HCT116 (cell line): ENCODE data around the gene TSPAN3.

Source experiments
- CEBPB ChIP-seq: IDR thresholded peaks from 2 replicates; pipeline ENCODE4 v1.6.1; 2012; ENCODE audit warnings: low read depth
- ELF1 ChIP-seq: IDR thresholded peaks from 2 replicates; pipeline ENCODE4 v1.6.1; 2012; ENCODE audit warnings: low read depth, borderline replicate concordance
- EZH2phosphoT487 ChIP-seq: fragments of 200-600 bp; IDR thresholded peaks from 2 replicates; pipeline ENCODE4 v1.6.1; 2018; ENCODE audit warnings: antibody characterized with exemption, borderline replicate concordance
- POLR2A ChIP-seq: IDR thresholded peaks from 2 replicates; pipeline ENCODE4 v1.7.0; 2011; ENCODE audit warnings: borderline replicate concordance; ENCODE audit not compliant: insufficient read depth, insufficient read length; ENCODE audit errors: extremely low read depth
- POLR2AphosphoS5 ChIP-seq: IDR thresholded peaks from 2 replicates; pipeline ENCODE4 v1.6.1; 2011; ENCODE audit warnings: mild to moderate bottlenecking, low read depth, low read length, moderate library complexity
- SP1 ChIP-seq: IDR thresholded peaks from 2 replicates; pipeline ENCODE4 v1.6.1; 2012; ENCODE audit warnings: low read depth
- SRF ChIP-seq: IDR thresholded peaks from 2 replicates; pipeline ENCODE4 v1.6.1; 2012; ENCODE audit warnings: low read depth
- YY1 ChIP-seq: IDR thresholded peaks from 2 replicates; pipeline ENCODE4 v1.6.1; 2011; ENCODE audit warnings: low read length, low read depth, moderate library complexity, mild to moderate bottlenecking; ENCODE audit not compliant: insufficient replicate concordance; ENCODE audit errors: extremely low read depth
- ZNF274 ChIP-seq: fragments of 200-500 bp; sonication (Bioruptor generic); IDR thresholded peaks from 2 replicates; pipeline ENCODE4 v1.6.1; 2014; ENCODE audit warnings: mild to moderate bottlenecking, low read depth, low read length, inconsistent platforms
- TF ChIP-seq, protein P1 (sequence below), 3 experiments: fragments of 200-600 bp in 1 of 3; sonication (generic) in 1 of 3; IDR thresholded peaks in 2 of 3; conservative IDR thresholded peaks in 1 of 3; 2 replicates each; pipeline ENCODE4 v1.5.1; 2012 to 2017; ENCODE audit warnings: low read depth in 2 of 3, low read length in 2 of 3, antibody characterized with exemption in 1 of 3, borderline replicate concordance in 1 of 3, control low read depth in 1 of 3, mild to moderate bottlenecking in 1 of 3, mixed read lengths in 1 of 3, mixed run types in 1 of 3, moderate library complexity in 1 of 3; ENCODE audit not compliant: insufficient read depth in 1 of 3

DNA sequence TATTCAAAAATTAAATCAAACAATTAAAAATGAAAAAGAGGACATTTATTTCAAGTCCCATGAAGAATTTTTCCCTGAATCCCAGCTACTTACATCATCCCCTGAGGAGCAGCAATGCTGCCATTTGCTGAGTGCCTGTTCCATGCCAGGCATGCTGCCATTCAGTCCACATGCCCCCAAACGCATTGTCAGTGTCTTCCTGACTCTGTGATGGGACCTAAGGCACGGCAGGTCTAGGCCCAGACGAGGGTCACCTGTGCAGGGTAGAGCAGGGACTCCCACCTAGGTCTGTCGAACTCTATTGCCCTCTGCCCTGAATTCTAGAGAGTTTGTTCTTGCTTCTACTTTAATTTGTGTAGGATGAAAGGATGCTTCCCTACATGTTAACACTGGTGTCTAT lies 68.9 kb downstream of the TSPAN3 start:
- TF ChIP-seq, protein P1, sequence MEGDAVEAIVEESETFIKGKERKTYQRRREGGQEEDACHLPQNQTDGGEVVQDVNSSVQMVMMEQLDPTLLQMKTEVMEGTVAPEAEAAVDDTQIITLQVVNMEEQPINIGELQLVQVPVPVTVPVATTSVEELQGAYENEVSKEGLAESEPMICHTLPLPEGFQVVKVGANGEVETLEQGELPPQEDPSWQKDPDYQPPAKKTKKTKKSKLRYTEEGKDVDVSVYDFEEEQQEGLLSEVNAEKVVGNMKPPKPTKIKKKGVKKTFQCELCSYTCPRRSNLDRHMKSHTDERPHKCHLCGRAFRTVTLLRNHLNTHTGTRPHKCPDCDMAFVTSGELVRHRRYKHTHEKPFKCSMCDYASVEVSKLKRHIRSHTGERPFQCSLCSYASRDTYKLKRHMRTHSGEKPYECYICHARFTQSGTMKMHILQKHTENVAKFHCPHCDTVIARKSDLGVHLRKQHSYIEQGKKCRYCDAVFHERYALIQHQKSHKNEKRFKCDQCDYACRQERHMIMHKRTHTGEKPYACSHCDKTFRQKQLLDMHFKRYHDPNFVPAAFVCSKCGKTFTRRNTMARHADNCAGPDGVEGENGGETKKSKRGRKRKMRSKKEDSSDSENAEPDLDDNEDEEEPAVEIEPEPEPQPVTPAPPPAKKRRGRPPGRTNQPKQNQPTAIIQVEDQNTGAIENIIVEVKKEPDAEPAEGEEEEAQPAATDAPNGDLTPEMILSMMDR (IDR thresholded peaks at IDR 0.05 in 2 of 3, conservative IDR thresholded peaks at IDR 0.05 in 1 of 3; ENCODE audit: borderline replicate concordance in 1 of 3, insufficient read depth in 1 of 3, low read depth in 2 of 3, low read length in 2 of 3): no peak
- no peak for TF ChIP-seq YY1
- no peak for TF ChIP-seq POLR2A
- no peak for TF ChIP-seq ZNF274
- TF ChIP-seq CEBPB: no peak
- TF ChIP-seq ELF1: no peak
- TF ChIP-seq EZH2phosphoT487: no peak
- no peak for TF ChIP-seq SRF
- no peak for TF ChIP-seq SP1
- no peak for TF ChIP-seq POLR2AphosphoS5
